IMR-90 (cell line): ENCODE measurements around the gene CCSER2.

ENCODE experiments used
- BHLHE40 ChIP-seq: fragments of 150-350 bp; IDR thresholded peaks from 2 replicates; pipeline ENCODE4 v1.6.1; 2016; ENCODE audit warnings: mild to moderate bottlenecking, low read depth, low read length
- MAFK ChIP-seq: IDR thresholded peaks from 2 replicates; pipeline ENCODE4 v1.6.1; 2012; ENCODE audit warnings: low read depth, low read length, improper control_type of control experiment
- POLR2A ChIP-seq: IDR thresholded peaks from 2 replicates; pipeline ENCODE4 v1.6.1; 2012; ENCODE audit warnings: mild to moderate bottlenecking, low read depth, low read length
- SMC3 ChIP-seq: fragments of 150-350 bp; IDR thresholded peaks from 2 replicates; pipeline ENCODE4 v1.6.1; 2016; ENCODE audit warnings: low read depth, mild to moderate bottlenecking, antibody characterized with exemption, low read length, moderate library complexity
- TF ChIP-seq, protein P1 (sequence below): conservative IDR thresholded peaks from 2 replicates; pipeline ENCODE4 v1.5.1; 2012; ENCODE audit warnings: mild to moderate bottlenecking, low read depth, low read length, improper control_type of control experiment

DNA sequence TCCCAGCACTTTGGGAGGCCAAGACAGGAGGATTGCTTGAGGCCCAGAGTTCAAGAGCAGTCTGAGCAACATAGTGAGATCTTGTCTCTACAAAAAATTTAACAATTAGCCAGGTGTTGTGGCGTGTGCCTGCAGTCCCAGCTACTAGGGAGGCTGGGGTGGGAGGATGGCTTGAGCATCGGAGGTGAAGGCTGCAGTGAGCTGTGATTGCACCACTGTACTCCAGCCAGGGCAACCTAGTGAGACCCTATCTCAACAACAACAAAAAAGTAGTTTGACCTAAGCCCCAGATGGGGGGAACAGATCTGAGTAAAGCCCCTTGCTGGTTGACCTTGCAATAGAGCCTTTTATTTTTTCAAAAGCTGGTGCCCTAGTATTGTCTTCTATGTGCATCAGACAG is 15.6 kb upstream of the CCSER2 start:
- TF ChIP-seq, protein P1, sequence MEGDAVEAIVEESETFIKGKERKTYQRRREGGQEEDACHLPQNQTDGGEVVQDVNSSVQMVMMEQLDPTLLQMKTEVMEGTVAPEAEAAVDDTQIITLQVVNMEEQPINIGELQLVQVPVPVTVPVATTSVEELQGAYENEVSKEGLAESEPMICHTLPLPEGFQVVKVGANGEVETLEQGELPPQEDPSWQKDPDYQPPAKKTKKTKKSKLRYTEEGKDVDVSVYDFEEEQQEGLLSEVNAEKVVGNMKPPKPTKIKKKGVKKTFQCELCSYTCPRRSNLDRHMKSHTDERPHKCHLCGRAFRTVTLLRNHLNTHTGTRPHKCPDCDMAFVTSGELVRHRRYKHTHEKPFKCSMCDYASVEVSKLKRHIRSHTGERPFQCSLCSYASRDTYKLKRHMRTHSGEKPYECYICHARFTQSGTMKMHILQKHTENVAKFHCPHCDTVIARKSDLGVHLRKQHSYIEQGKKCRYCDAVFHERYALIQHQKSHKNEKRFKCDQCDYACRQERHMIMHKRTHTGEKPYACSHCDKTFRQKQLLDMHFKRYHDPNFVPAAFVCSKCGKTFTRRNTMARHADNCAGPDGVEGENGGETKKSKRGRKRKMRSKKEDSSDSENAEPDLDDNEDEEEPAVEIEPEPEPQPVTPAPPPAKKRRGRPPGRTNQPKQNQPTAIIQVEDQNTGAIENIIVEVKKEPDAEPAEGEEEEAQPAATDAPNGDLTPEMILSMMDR: no peak
- no peak for TF ChIP-seq POLR2A
- TF ChIP-seq BHLHE40: no peak
- no peak for TF ChIP-seq MAFK
- TF ChIP-seq SMC3: no peak
